Measurements from ENCODE around the gene WDFY4.

DNA sequence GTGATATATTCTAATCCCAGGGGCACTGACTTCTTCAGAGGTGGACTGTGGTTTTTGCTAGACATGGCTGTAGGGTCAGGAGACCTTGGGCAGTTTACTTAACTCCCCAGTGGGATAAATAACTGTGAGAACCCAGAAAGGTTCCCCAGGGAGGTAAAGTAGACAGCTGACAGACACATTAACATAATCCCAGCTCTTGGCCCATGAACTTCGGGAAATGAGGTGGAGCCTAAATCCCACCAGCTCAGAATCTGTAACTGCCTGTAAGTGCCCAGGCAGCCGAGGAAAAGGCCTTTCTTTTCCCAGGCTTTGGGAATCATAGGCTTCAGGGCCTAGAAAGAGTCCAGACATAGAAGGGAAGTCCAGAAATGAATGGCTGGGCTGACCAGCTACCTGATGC lies 149.0 kb downstream of the WDFY4 start:
- TF ChIP-seq CHD1 (IDR thresholded peaks at IDR 0.05; ENCODE audit: low read length) (no peak), TBP (optimal IDR thresholded peaks at IDR 0.05; ENCODE audit: low read depth, low read length) (no peak), CBX8 (IDR thresholded peaks at IDR 0.05; ENCODE audit: borderline replicate concordance, extremely low read depth, low read depth, low read length, poor library complexity, severe bottlenecking) (no peak), ZNF75A (CRISPR knock-in tag; IDR thresholded peaks at IDR 0.05) (no peak), XRCC5 (IDR thresholded peaks at IDR 0.05; ENCODE audit: low read depth, low read length) (no peak), FOXM1 (IDR thresholded peaks at IDR 0.05; ENCODE audit: low read depth) (no peak), FOXM1 (CRISPR knock-in tag; IDR thresholded peaks at IDR 0.05; ENCODE audit: low read depth) (no peak), TAF1 (IDR thresholded peaks at IDR 0.05; ENCODE audit: control insufficient read depth, extremely low read depth, insufficient read depth, low read length, severe bottlenecking) (no peak), SRF (CRISPR knock-in tag; IDR thresholded peaks at IDR 0.05) (no peak), DNMT1 (IDR thresholded peaks at IDR 0.05) (no peak), CTCF (IDR thresholded peaks at IDR 0.05 in 2 of 3, conservative IDR thresholded peaks at IDR 0.05 in 1 of 3; ENCODE audit: insufficient read depth in 2 of 3, low read depth in 1 of 3, low read length in 3 of 3) (no peak), HDAC6 (IDR thresholded peaks at IDR 0.05; ENCODE audit: low read depth, low read length) (no peak), ZNF668 (CRISPR knock-in tag; IDR thresholded peaks at IDR 0.05) (no peak)
